Measurements from ENCODE around the gene BAG2.

DNA sequence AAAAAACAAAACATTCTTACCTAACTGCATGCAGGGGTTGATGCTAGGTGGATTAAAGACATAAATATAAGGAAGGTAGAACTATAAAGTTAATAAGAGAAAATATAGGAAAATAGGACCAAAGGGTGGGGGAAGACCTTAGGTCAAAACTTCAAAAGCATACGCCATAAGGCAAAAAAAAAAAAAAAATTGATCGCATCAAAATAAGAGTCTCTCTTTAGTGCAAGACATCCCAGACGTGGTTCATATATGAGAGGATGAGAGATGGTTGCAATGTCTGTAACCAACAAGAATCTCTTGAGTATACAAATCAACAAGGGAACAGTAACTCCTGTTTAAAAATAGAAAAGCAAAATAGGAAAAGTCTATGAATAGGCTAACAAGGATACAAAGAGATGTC, 8.5 kb downstream of the BAG2 start:
- TF ChIP-seq, protein P1, sequence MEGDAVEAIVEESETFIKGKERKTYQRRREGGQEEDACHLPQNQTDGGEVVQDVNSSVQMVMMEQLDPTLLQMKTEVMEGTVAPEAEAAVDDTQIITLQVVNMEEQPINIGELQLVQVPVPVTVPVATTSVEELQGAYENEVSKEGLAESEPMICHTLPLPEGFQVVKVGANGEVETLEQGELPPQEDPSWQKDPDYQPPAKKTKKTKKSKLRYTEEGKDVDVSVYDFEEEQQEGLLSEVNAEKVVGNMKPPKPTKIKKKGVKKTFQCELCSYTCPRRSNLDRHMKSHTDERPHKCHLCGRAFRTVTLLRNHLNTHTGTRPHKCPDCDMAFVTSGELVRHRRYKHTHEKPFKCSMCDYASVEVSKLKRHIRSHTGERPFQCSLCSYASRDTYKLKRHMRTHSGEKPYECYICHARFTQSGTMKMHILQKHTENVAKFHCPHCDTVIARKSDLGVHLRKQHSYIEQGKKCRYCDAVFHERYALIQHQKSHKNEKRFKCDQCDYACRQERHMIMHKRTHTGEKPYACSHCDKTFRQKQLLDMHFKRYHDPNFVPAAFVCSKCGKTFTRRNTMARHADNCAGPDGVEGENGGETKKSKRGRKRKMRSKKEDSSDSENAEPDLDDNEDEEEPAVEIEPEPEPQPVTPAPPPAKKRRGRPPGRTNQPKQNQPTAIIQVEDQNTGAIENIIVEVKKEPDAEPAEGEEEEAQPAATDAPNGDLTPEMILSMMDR (IDR thresholded peaks at IDR 0.05), result no peak
- TF ChIP-seq POLR2A (IDR thresholded peaks at IDR 0.05) (no peak), EP300 (IDR thresholded peaks at IDR 0.05) (no peak)

All from suprapubic skin (tissue), 3 donors.